Esophagus squamous epithelium (tissue), 5 donors: ENCODE data around the gene CPNE5. TPM values are rescaled to one million over a fixed set of nuclear protein-coding genes. Genes with fewer than 3 reads are reported as not detected.

ENCODE experiments used
- DNase-seq: peaks from one replicate; lab custom pipeline; 2025; lab: John Stamatoyannopoulos, UW
- H3K27ac ChIP-seq, 4 donors: fragments of 200-600 bp; sonication (generic); one replicate each; pipeline ENCODE4 v1.5.1; 2016 to 2019; ENCODE audit warnings: mild to moderate bottlenecking in 1 of 4
- H3K27me3 ChIP-seq, 4 donors: fragments of 200-600 bp; sonication (generic); 1 replicate in 3 of 4; 2 replicates in 1 of 4; pipeline versions ENCODE4 v1.5.1 to v1.6.0; 2017 to 2021; ENCODE audit warnings: antibody characterized with exemption in 1 of 4
- H3K36me3 ChIP-seq, 3 donors: fragments of 200-600 bp; sonication (generic); one replicate each; pipeline ENCODE4 v1.5.1; 2016 to 2019
- H3K4me1 ChIP-seq, 3 donors: fragments of 200-600 bp; sonication (generic); one replicate each; pipeline ENCODE4 v1.5.1; 2017 to 2019
- H3K4me3 ChIP-seq, 4 donors: fragments of 200-600 bp; sonication (generic); 1 replicate in 3 of 4; 2 replicates in 1 of 4; pipeline ENCODE4 v1.5.1; 2016 to 2019; ENCODE audit warnings: mild to moderate bottlenecking in 2 of 4, moderate library complexity in 1 of 4
- H3K9me3 ChIP-seq, 3 donors: fragments of 200-600 bp; sonication (generic); one replicate each; pipeline ENCODE4 v1.5.1; 2016 to 2019
- POLR2A ChIP-seq, 4 donors: fragments of 450-650 bp; IDR thresholded peaks; one replicate each; pipeline ENCODE4 v1.6.1; 2017; ENCODE audit warnings: antibody characterized with exemption in 4 of 4, mild to moderate bottlenecking in 4 of 4, moderate library complexity in 3 of 4
- WGBS, 2 donors: methylation state at CpG; one replicate each; pipeline ENCODE4 v1.1.5; 2018; 5-methylcytosine and 5-hydroxymethylcytosine counted together
- intact Hi-C: fragments of 100-400 bp; cut with DNase I; formaldehyde crosslinking; loops from one replicate; pipeline ENCODE4 v1.15.0; 2022
- total RNA-seq, 4 donors: library from RNA; depleted of rRNA; stranded (reverse); fragments of >200 nt; gene quantifications; one replicate each; pipeline ENCODE4 v1.1.0, GENCODE V29; 2016
- TF ChIP-seq, protein P1 (sequence below), 6 experiments: fragments of 450-650 bp in 4 of 6; fragments of 200-600 bp in 2 of 6; sonication (generic) in 2 of 6; IDR thresholded peaks; one replicate each; pipeline ENCODE4 v1.5.1; 2016 to 2019; ENCODE audit warnings: antibody characterized with exemption in 6 of 6, mild to moderate bottlenecking in 4 of 6, moderate library complexity in 4 of 6
- donor health status: DM: yes; HTN: yes; CAD: no.

The CPNE5 gene
- total RNA-seq, 4 donors from 2014 or later = 1.2 to 2.5 (median 1.5) TPM

DNA sequence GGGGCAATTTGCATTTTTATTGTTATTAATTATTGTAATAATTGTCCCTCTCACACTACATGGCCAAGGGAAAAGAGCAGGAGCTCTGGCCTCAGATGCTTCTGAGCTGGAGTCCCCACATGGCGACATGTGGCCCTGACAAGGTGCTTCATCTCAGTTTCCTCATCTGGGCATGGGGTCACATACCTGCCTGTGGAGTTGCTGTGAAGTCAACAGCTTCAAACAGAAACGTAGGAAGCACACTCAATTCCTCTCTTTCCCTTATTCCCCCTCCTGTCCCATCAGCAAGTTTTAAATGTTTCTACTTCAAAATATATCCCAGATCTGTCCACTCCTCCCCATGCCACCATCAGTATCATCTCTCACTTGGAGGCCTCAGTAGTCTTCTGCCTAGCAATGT is 8.7 kb downstream of the CPNE5 start:
- H3K4me3 ChIP-seq = no peak overlapping the region
- intact Hi-C loops = no loop called here
- TF ChIP-seq, protein P1, sequence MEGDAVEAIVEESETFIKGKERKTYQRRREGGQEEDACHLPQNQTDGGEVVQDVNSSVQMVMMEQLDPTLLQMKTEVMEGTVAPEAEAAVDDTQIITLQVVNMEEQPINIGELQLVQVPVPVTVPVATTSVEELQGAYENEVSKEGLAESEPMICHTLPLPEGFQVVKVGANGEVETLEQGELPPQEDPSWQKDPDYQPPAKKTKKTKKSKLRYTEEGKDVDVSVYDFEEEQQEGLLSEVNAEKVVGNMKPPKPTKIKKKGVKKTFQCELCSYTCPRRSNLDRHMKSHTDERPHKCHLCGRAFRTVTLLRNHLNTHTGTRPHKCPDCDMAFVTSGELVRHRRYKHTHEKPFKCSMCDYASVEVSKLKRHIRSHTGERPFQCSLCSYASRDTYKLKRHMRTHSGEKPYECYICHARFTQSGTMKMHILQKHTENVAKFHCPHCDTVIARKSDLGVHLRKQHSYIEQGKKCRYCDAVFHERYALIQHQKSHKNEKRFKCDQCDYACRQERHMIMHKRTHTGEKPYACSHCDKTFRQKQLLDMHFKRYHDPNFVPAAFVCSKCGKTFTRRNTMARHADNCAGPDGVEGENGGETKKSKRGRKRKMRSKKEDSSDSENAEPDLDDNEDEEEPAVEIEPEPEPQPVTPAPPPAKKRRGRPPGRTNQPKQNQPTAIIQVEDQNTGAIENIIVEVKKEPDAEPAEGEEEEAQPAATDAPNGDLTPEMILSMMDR (IDR thresholded peaks at IDR 0.05) = no peak
- TF ChIP-seq POLR2A (IDR thresholded peaks at IDR 0.05) = no peak
- peaks cover 21 to 67% (median 32%) of the 10 kb centered on the region in 3 donors for H3K4me1 ChIP-seq
- H3K9me3 ChIP-seq = no peaks in the 10 kb centered on the region
- no peak for DNase-seq
- H3K36me3 ChIP-seq = no peaks in the 10 kb centered on the region
- WGBS, 2 donors = 30 to 43% methylated on average over 2 of the region's 2 CpGs
- no peaks in the 10 kb centered on the region for H3K27me3 ChIP-seq
- H3K27ac ChIP-seq = peak overlapping the region in 3 of 4 donors; percentile 7 to 72 (median 11)

DNA sequence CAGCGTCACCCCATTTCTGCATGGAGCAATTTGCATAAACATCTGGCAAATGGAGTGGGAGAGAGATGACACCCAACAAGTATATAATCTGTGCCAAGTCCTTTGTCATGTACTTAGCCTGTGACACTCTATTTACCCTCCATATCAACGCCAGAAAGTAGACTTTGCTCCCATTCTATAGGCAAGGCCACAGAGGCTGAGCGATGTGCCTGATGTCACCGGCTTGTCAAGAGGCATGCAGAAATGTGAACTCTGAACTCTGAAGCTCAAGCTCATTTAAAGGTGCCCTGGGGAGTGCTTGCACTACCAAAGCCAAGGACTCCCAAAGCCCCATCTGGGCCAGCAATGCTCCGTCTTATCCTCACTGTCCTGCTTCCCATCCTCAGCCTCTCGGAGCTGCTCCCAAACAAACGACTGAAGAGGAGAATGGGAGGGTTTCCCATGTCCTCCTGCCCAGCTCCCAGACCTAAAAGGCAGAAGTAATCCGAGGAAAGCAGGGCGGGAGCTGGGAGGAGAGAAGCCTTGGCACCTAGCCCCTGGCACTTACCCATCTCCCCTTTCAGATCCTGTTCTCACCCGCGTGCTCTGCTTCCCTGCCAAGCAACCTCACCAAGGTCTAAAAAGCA is 9.2 kb downstream of the CPNE5 start:
- Histone ChIP-seq H3K4me1 (peaks cover 21 to 70% (median 32%) of the 10 kb centered on the region in 3 donors), H3K27ac (peak overlapping the region in 3 of 4 donors; percentile 11 to 72 (median 26)), H3K9me3 (no peaks in the 10 kb centered on the region), H3K36me3 (no peaks in the 10 kb centered on the region), H3K27me3 (no peaks in the 10 kb centered on the region), H3K4me3 (no peak overlapping the region)
- 21 to 47% methylated on average over 7 to 10 of the region's 11 CpGs for WGBS, 2 donors
- DNase-seq = no peak
- intact Hi-C loops = no loop called here
- no peak for TF ChIP-seq POLR2A (IDR thresholded peaks at IDR 0.05)
- TF ChIP-seq, protein P1 (IDR thresholded peaks at IDR 0.05) = no peak

DNA sequence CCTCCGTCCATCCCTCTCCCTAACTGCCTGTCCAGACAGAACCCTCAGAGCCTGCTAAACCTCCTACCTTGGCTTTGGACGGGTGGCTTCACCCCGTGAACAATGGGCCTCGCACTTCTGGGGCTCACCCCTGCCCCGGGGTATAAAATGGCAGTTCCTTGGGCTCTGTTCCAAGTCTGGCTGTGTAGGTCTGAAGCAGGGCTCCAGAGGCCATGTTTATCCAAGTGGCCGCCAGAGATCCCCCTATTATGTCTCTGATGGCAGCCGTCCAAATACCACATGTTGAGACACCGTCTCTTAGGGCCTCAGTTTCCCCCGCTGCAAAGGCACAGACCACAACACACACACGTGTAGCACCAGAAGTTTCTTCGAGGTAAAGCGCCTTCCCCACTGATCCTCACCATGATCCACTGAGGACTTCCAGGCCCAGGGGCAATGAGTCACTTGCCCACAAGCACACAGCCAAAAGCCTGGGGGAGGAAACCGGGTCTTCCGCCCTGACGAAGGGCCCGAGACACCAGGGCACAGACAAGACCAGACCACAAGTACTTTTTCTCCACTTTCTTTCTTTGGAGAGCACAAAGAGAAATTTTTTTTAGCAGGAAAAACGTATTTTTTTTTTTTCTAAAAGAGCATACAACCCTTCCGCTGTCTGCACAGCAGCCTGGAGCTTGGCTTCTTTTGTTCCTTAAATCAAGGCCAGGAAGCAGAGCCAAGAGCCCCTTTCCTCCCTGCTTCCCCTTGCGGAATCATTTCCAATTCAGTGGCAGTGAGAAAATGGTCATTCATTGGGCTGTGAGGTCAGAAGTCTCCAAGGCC is 11.8 kb downstream of the CPNE5 start:
- H3K4me3 ChIP-seq = no peak overlapping the region

DNA sequence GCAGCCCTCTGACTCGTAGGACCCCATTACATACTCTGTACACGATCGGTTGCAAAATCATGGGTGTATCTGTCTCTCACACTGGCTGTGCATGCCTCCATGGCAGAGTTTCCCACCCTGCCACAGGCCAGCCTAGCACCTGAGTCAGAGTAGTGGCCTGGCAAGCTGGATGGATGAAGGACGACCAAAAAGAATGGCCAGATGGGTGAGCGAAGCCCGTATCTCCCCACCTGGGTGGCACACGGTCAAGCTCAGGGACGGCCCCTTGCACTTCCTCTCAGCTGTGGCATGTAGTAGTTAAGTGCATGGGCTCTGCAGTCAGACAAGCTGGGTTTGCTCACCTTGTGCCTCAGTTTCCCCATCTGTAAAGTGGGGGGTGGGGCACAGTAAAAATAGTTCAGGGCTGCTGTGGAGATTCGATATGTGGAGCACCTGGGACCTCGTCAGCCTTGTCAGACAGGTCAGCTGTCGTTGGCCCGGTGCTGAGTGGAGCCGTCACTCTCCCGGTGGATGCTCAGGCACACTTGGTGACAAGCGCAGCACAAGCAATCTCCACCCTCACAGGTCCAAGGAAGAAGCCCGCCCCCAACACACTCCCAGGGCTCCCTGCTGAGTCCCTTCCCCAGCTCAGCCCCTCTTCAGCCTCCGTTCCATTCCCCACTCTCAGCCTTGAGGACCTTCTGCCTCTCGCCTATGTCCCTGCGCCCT is 12.6 kb downstream of the CPNE5 start:
- H3K4me1 ChIP-seq = peaks cover 21 to 94% (median 51%) of the 10 kb centered on the region in 3 donors
- H3K27me3 ChIP-seq = no peaks in the 10 kb centered on the region
- no peak overlapping the region for H3K4me3 ChIP-seq
- intact Hi-C loops = no loop called here
- H3K36me3 ChIP-seq = no peaks in the 10 kb centered on the region
- WGBS, 2 donors = 42 to 75% methylated on average over 12 to 13 of the region's 19 CpGs
- DNase-seq = no peak
- H3K27ac ChIP-seq = peak overlapping the region in 3 of 4 donors; percentile 39 to 75 (median 63)
- no peak for TF ChIP-seq POLR2A (IDR thresholded peaks at IDR 0.05)
- TF ChIP-seq, protein P1 (IDR thresholded peaks at IDR 0.05) = no peak
- no peaks in the 10 kb centered on the region for H3K9me3 ChIP-seq

More for the DNA sequence above, 11.8 kb downstream of the CPNE5 start:
- no peaks in the 10 kb centered on the region for H3K9me3 ChIP-seq
- H3K27ac ChIP-seq = peak overlapping the region in 3 of 4 donors; percentile 39 to 75 (median 63)
- no peak for DNase-seq
- WGBS, 2 donors = 17 to 22% methylated on average over 12 to 17 of the region's 19 CpGs
- no peaks in the 10 kb centered on the region for H3K36me3 ChIP-seq
- H3K27me3 ChIP-seq = no peaks in the 10 kb centered on the region
- H3K4me1 ChIP-seq = peaks cover 21 to 87% (median 43%) of the 10 kb centered on the region in 3 donors
- intact Hi-C loops = no loop called here
- TF ChIP-seq, protein P1 (IDR thresholded peaks at IDR 0.05) = no peak
- TF ChIP-seq POLR2A (IDR thresholded peaks at IDR 0.05) = no peak
